Pulmonary artery endothelial cell (primary cell): Measurements from ENCODE around the gene THBS3. TPM values are rescaled to one million over a fixed set of nuclear protein-coding genes. Genes with fewer than 3 reads are reported as not detected.
"Not testable (repeated sequence)": the region's sequence is repeated elsewhere in the genome, so short reads cannot be mapped to it uniquely, and the experiment has no call there.

Source experiments
- DNase-seq: peaks from one replicate; pipeline ENCODE4 v3.0.0-alpha.2; 2011; ENCODE audit warnings: low read depth, low spot score
- total RNA-seq: library from RNA; depleted of rRNA; stranded (reverse); fragments of >200 nt; gene quantifications from 2 replicates; pipeline ENCODE4 v1.2.3, GENCODE V29; 2014

THBS3 gene
- total RNA-seq, 1 donor from 2014 or later: 17.1 TPM

DNA sequence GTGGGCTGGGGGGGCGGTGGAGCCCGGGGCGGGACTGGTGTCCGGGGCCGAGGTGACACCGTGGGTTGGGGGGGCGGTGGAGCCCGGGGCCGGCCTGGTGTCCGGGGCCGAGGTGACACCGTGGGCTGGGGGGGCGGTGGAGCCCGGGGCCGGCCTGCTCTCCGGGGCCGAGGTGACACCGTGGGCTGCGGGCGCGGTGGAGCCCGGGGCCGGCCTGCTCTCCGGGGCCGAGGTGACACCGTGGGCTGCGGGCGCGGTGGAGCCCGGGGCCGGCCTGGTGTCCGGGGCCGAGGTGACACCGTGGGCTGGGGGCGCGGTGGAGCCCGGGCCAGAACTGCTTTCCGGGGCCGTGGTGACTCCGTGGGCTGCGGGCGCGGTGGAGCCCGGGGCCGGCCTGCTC, 17.8 kb downstream of the THBS3 start:
- not testable (repeated sequence) for DNase-seq

- no peak for DNase-seq
Measured at GRCh38 chr1:155188268-155188667, 19.4 kb downstream of the THBS3 start.

DNA sequence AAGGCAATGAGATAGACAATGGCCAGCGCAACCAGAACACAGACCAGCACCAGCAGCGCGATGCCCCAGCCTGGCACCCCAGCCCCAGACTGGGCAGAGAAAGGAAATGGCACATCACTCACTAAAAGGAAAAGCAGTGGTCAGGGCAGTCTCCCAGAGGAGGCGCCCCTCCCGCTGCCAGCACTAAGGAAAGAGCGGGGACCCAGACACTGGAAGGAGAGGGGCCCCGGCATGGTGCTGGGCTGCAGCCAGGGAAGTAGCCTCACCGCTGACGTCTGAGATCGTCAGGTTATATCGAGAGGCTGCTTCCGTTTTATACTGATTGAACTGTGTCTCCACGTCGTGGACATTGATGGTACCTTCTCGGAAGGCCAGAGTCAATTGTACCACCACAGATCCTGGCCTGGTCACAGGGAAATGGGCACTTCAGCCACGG, 20.2 kb downstream of the THBS3 start:
- DNase-seq: no peak

GRCh38 chr1:155186794-155187455, 20.8 kb downstream of the THBS3 start:
- no peak for DNase-seq

GRCh38 chr1:155186067-155186793, 21.5 kb downstream of the THBS3 start:
- DNase-seq: no peak

- DNase-seq: no peak
Measured at GRCh38 chr1:155185783-155186066, 22.0 kb downstream of the THBS3 start.

DNA sequence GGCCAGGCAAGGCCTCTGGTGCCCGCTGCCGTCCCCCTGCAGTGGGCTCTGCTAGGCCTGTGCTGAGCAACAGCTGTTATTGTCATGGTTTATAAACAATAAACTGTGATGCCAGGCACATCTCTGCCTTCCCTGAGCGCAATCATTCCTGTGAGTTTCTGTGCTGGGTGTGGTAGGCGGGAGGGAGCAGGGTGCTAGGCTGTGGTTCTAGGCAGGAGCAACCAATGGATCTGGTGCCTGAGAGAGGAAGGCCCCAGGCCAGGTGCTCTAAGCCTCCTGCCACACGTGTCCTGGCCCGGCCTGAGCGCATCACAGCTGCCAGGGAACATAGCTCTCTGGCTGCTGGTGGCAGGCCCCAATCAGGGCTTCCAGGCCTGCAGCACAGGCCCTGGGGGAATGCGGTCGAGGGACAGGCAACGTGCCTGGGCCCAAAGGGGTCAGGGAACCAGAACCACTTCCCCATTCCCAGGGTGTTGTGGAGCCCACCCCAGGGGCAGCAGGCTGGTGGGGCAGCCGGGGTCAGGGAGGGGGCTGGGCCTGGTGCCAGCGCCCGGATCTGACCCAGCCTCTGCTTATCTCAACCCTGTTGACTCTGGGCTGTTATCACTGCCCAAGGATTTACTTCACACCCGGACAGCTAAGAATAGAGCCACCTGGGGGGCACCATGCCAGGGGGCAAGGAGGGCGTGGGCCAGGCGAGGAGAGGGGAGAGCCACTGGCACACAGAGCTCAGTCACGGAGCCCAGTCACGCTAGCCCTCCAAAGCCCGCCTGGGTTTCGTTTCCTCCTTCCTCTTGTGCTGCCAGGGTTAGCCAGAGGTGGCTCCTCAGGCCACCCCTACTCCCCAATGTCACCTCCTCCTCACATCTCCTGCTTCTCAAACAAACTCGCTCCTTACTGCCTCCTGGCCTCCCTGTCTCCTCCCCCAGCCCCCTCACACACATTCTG, 22.6 kb downstream of the THBS3 start:
- no peak for DNase-seq

- DNase-seq: no peak
Measured at GRCh38 chr1:155184351-155184811, 23.3 kb downstream of the THBS3 start.

GRCh38 chr1:155183775-155184221, 23.9 kb downstream of the THBS3 start:
- no peak for DNase-seq

- no peak for DNase-seq
Measured at GRCh38 chr1:155182052-155182550, 25.6 kb downstream of the THBS3 start.

- DNase-seq: no peak
Measured at GRCh38 chr1:155181371-155182051, 26.2 kb downstream of the THBS3 start.

DNA sequence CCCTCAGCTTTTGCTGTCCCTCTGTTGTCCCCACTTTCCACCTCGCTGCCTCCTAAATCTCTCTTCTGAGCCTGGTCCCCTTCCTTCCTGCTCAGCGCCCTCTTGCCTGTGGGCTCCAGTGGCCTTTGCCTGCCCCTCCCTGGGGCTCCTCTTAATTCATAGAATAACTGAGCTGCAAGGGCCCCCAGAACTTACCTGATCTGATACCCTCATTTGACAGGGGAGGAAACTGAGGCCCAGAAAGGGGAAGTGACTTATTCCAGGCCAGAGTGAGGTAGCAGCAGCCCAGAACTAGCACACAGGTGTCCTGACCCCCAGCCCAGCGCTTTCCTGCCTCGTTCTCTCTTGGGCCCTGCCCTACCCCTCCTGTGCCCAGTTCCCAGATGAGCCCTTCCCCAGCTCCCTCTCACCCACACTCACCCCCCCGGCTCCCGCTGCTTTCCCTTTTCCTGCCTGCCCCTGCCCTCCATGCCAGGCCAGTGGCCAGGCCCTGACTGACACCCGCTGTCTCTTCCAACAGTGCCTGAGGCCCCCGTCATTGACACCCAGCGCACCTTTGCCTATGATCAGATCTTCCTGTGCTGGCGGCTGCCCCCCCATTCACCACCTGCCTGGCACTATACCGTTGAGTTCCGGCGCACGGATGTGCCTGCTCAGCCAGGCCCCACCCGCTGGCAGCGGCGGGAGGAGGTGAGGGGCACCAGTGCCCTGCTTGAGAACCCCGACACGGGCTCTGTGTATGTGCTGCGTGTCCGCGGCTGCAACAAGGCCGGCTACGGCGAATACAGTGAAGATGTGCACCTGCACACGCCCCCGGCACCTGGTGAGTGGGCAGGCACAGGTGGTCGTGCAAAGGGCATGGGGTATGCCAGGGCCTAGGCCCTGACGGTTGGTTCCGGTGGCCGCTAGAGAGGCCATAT, 28.3 kb downstream of the THBS3 start:
- no peak for DNase-seq

GRCh38 chr1:155178441-155179111, 29.1 kb downstream of the THBS3 start:
- no peak for DNase-seq

GRCh38 chr1:155177918-155178281, 29.8 kb downstream of the THBS3 start:
- DNase-seq: no peak

GRCh38 chr1:155177192-155177917, 30.3 kb downstream of the THBS3 start:
- DNase-seq: no peak

GRCh38 chr1:155176544-155177071, 31.1 kb downstream of the THBS3 start:
- no peak for DNase-seq

- no peak for DNase-seq
Measured at GRCh38 chr1:155175927-155176371, 31.7 kb downstream of the THBS3 start.

DNA sequence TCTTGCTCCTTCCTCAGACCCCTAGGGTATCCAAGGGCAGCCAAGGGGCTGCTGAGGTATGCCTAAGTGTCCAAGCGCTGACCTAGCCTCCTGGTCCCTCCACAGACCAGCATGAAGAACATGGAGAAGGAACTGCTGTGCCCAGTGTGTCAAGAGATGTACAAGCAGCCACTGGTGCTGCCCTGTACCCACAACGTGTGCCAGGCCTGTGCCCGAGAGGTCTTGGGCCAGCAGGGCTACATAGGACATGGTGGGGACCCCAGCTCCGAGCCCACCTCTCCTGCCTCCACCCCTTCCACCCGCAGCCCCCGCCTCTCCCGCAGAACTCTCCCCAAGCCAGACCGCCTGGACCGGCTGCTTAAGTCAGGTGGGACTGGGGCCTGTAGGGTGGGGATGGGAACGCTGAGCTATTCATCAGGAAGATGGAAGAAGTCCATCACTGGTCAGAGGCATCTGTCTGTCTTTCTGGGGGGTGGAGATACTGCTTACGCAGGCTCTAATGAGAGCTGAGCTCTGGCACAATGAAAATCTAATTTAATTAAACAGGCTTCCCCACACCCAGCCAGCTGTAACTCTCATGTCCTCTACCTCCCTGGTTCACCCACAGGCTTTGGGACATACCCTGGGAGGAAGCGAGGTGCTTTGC, 32.3 kb downstream of the THBS3 start:
- no peak for DNase-seq
